Lung microvascular endothelial cell (primary cell): ENCODE data around the gene IGSF22. TPM values are rescaled to one million over a fixed set of nuclear protein-coding genes. Genes with fewer than 3 reads are reported as not detected.

ENCODE experiments used
- DNase-seq, 2 donors: peaks; one replicate each; pipeline versions ENCODE4 v3.0.0 to v3.0.0-alpha.2; 2010; ENCODE audit warnings: low read depth in 2 of 2
- total RNA-seq: library from RNA; depleted of rRNA; stranded (reverse); fragments of >200 nt; gene quantifications from 2 replicates; pipeline ENCODE4 v1.2.1, GENCODE V29; 2014

IGSF22 gene
- total RNA-seq, 1 donor from 2014 or later = under 0.01 TPM

DNA sequence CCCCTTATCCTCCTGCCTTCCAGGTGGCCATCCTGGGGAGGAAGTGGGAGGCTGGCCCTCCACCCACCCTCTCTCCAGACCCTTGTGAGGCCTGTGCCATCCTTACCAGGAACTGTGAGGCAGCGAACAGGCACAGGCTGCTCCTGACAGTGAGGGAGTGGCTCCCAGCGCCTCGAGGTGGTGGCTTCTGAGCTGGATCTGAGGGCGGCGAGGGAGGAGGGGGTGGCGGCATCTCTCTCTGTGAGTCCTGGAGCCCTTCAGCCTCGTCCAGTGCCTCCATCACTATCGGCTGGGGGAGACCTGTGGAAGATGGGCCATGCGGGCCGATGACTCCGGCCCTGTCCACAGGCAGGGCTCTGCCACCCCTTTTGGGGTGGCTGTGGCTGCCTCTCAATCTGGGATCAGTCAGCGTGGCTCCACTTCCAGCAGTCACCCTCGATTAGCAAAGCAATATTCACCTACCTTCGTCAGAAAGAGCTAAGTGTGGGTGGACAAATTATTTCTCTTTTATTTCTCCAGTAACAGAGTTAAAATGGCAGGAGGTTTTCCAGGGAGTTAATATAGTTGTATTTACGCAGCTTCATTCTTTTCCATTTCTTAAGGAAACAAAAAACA, 18.0 kb upstream of the IGSF22 start:
- DNase-seq = no peak

DNA sequence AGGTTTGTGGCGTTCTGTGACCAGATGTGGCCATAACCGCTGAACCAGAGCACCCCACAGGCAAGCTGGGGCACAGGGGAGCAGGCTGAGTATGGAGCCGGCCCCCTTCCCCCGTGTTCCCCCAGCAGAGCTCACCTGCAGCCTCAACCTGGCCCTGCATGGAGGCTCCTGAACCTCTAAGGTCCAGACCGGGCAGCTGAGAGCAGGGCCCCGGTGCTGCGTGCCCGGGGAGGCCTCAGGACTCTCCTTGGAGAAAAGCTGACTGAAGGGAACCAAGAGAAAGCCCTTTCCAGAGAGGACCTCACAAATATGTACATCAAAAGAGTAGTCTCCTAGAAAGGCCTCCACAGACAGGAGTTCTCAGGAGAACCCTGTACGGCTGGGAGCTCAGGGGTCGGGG, 17.4 kb upstream of the IGSF22 start:
- DNase-seq = no peak

DNA sequence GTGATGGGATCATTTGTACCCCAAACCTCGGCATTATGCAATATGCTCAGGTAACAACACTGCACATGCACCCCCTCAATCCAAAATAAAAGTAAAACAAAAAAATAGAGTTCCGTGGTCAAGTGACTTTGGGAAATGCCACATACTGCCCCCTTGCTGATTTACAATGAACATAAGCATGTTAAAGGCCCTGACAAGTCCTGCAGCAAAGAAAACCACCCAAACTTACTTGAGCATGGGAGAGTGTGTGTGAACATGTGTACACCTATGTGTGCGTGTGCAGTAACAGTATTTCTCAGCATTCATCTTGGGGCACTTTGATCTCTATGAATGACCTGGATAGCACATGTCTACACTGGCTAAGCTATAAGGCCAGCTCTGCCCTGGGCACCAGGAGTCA, 15.8 kb upstream of the IGSF22 start:
- no peak for DNase-seq

DNA sequence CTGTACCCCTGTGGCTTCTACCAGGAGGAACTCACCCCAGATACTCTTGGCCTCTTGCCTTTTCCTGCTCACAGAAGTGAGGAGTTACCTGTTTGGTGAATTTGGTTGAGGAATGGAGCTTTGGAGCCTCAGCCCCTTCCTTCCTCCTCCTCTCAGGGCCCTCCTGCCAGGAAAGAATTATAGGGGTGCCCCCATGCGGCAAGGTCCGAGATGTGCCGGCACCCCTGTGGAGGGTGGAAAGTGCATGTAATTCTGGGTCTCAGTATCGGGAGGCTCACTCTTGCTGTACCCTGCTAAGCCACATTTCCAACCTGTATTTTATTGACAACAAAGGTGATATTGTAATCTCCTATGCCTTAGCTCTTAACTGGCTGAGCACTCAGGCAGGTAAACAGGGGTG, 13.7 kb upstream of the IGSF22 start:
- no peak for DNase-seq

DNA sequence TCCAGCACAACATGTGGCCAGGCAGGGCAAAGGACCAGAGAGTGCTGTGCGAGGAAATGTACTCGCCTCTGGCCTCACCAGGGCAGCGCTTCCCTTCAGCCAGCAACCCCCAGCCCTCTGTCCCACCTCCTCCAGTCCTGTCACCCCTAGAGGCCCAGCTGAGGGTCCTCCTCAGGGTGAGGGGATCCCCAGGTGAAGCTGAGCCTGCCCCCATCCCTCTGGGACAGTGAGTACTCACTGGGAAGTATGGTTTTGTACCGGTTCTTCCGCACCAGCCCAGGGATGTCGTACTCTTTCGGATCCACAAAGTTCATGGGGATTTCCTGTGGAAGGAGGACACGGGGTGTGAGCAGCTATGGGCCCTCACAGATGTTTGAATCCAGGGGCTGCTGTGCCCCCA, 11.7 kb upstream of the IGSF22 start:
- DNase-seq = no peak

DNA sequence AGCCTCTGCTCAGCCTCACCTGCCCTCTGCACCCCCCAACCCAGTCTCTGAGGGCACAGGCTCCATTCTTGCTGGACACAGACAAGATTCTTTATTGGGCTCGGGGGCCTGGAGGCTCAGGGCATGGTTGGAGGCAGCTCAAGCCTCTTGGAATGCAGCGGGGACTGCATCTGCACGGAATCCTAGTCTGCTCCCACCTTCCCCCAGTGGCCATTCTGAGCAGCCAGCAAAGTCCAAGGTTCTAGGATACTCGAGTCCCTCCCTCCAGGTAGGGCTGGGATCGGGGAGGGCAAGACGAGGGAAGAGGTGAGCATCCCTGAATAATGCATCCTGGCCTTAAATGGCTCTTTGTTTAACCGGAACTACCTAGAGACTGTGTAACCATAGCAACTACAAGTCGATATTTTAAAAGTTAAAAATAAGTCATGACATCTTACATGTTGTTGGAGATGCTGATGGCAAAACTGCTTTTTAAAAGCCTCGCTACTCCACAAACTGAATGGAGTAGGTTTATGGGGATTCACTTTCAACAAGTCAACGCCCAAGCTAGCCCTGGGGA, 10.7 kb upstream of the IGSF22 start:
- no peak for DNase-seq

DNA sequence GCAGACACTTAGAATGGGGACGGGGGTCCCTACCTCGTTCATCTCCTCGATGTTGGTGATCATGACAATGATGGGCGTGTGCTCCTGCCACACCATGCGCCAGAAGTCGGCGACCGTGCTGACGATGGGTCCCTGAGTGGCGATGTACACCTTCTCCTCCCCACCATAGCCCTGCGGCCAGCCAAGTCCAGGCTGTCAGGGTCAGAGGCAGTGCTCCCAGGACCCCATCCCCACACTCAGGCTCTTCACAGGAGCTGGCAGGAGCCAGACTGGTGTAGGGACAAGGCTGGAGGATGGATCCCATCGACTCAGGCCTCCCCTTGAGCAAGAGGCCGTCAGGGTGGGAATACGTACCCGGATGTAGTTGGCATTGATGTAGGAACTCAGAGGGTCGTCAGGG, 7.2 kb upstream of the IGSF22 start:
- DNase-seq = no peak

DNA sequence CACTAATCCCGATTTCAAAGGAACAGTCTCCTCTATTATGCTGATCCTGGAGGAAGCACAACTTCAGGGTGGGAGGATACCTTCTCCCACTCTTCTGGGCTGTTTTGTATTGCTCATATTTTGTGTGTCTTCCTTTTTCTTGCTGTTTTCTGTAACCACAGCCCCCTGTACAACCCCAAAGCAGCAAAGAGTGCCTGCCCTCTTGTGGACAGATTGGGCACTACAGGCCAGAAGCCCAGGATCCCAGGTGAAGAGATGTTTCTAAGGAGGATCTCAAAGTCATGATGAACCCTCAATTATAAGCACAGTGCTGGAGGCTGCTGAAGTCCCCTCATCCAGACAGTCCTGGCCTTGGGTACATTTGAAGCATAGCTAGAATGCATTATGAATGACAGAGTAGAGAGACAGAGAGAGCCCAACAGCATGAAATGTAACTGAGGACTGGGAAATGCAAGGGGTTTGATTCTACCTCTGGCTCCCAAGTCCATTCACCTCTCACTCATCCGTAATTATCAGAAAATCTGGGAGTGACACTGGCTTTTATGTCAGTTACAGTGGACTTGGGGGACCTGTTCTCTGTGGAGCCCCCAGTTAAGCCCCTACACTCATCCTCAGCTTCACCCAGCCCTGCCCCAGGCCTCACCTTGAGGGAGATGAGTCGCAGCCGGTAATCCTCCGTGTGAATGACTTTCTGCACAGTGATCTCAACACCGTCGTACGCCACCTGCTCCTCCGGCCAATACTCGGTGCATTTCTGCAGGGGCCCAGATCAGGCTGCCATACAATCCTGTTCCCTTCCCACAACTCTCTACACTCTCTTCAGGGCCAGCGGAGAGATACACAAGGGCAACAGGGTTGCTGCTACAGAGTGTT, 6.2 kb upstream of the IGSF22 start:
- peak; percentile 44 to 59 for DNase-seq

DNA sequence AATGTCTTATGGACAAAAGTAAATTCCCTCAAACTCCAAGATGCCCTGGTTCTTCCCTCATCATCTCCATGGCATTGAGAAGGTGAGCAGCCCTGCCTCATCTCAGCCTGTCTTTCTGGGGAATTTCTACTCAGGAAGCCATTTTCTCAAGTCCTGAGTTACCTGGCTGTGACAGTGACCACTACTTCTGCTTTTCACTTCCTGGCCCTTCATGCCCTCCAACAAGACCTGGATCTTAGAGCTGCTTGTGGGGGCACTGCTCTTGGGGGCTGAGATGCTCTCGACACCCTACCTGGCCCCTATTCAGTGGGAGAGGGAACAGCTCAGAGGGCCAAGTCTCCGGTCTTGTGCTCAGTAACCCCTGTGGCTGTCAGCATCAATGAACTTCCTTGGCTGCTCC, 5.5 kb upstream of the IGSF22 start:
- no peak for DNase-seq

DNA sequence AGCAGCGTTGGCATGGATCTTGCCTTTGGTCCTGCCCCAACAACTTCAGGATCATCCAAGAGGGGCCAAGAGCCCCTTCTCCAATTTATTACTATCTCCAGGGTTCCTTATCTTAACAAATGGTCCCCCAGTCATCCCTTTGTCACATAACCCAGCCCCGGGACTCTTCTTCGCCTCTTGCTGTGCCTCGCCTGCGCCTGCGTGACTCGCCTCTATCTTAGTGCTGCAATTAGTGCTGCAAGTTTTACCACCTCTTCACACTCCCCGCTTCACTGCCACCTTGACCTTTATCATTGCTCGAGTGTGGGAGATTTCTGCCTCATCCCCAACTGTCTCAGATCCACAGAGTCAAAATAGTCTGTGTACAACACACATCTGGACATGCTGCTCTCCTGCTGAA, 4.0 kb upstream of the IGSF22 start:
- no peak for DNase-seq

DNA sequence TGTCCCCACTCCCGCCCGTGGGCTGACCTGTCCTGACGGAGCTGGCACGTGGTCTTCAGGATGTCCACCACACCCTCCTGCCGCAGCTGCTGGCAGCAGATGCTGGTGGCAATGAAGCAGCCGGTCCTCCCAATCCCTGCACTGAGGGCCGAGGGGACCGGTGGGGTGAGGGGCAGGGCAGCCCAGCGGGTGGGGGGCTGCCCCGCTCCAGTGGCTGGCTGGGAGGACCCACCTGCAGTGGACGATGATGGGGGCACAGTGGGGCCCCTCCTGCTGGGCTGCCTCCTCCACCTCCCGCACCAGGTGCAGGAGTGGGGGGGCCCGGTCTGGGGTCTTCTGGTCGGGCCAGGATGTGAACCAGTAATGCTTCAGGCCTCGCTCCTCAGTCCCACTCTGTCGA, 3.4 kb upstream of the IGSF22 start:
- no peak for DNase-seq

DNA sequence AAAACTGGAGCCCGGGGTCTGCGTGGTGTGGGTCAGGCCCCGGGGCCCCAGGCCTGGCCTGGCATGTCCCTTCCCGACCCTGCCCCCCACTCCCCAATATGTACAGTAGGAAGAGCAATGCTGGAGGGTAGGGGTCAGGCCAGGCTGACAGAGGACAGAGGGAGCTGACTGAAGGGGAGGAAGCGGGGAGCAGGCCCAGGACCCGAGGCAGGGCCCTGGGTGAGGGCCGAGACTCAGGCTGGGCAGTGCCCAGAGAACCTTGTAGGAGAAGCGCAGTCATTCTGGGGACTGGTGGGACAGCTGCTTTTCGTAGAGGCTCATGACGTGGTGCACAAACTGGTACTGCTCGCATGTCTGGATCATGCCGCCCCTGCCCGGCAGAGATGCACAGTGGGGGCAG, 2.7 kb upstream of the IGSF22 start:
- DNase-seq = no peak

DNA sequence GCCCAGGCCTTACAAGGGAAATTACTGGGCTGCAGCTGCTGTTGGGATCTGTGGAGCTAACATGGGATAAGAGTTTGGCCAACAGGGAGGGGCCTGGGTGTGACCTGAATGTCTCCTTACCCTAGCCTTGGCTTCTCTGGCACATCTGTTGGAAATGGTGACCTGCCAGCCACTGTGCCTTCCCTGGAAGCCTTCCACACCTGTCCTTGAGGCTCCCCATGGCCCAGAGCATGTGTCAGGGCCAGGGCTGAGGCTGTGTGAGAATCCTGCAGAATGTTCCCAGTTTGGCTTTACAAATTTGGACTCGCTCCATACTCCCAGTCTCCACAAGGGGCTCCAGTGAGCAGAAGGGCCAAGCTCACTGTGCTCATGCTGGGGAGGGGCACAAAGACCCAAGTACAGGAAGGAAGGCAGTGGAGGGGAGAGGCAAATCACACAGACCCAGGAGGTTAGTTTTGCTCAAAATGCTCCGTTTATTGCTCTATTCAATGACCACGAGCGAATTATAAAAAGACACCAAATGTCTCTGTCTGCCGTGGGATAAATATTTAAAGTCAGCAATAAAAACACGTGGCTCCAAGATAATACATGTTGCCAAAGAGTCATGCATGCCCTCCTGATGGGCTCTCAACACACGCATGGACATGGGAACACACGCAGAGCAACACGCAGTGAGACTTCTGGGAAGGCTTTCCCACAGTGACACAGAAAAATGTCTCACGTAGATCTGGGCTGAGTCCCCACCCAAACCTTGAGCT, 1.7 kb upstream of the IGSF22 start:
- DNase-seq = peak; percentile 25 to 51

DNA sequence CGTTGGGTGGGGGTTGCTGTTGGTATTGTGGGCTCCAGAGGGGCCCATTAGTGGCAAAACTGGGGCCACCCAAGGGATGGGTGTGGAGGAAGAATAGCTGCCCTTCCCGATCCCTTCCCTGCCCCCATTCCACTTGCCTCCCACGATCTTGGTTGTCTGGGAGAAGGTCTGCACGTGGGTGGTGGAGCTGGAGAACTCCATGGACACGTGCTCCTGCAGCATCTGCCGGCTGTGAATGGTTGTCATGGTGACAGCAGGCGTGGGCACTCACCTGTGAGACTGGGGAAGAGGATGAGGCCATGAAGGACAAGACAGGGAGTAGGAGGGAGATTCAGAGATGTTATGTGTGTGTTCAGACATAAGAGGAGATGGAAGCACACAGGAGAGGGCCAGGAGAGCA, 2.0 kb downstream of the IGSF22 start:
- DNase-seq = no peak

DNA sequence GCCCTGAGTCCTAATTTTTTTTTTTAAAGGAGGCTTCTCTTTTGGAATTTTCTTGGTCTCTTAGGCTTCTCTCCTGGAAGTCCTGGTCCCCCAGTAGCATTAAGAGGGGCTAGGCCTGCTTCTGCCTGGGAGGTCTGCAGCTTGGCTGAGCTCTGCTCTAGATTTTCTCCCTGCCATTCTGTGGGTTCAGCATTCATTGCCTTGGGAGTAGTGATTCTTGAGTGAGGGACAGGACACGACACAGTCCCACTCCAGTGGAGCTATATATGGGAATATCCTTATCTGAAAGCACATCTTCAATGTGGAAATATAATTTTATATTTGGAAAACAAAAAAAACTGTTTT, 3.7 kb downstream of the IGSF22 start:
- DNase-seq = no peak

DNA sequence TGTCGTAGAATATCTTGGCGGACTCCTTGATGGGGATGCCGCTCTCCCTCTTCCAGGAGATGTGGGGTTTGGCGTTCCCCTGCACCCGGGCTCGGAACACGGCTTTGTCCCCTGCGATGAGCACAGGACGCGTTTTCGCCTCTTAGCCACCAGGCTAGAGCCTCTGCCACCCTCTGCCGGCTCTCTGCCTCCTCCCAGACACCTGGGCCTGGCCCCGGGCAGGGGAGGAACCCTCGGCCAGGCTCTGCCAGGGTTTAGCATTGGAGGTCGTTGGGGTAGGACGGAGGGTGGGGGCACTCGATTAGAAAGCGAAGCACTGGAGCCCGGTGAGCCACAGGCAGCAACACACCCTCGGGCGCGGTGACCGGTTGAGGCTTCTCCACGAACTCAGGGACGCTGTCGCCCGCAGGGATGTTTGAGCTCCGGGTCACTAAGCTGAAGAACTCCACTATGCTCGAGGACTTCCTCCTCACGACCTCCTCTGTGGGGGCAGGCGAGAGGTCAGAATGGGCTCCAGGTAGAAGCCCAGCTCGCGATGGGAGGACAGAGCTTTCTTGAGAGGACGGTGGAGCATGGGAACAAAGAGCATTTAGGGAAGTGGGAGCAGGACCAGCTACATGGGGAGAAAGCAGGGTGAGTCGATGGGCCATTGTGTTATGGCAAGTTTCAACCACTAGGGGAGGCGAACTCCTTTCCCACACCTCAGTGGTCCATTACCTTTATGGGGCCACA, 4.3 kb downstream of the IGSF22 start:
- DNase-seq = peak; percentile 55 to 56

DNA sequence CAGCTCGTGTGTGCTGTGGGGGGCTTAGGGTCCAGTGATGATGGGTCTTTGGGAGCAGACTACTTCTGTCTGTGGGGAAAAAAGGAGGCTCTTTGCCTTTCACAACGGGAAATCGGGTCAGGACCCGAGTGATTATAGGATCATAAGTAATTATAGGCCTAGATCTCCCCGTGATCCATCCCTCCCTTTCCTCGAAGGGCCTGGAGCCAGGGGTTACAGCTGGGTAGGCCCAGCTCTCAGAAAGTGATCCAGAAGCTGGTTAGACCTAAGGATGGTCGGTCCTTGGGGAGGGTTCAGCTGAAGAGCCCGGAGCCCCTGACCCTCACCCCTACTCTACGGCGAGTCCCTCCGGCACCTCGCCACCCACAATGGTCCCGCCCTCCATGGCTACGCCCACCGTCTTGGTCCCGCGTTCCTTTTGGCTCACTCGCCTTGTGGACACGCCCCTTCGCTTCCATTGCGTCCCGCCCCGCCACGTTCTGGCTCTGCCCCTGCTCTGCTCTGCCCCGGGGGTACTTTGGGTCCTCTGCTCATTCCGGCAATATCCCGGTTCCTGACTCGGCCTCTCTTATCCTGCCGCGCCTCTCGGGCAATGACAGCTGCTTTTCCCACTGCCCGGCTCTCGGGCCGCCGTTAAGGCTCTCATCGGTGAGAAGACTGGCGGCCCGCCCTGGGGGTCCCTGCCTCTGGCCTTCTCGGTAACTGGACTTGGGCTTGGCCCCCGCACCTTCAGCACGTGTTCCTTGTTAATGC, 5.0 kb downstream of the IGSF22 start:
- DNase-seq = peak; percentile 37 to 60

DNA sequence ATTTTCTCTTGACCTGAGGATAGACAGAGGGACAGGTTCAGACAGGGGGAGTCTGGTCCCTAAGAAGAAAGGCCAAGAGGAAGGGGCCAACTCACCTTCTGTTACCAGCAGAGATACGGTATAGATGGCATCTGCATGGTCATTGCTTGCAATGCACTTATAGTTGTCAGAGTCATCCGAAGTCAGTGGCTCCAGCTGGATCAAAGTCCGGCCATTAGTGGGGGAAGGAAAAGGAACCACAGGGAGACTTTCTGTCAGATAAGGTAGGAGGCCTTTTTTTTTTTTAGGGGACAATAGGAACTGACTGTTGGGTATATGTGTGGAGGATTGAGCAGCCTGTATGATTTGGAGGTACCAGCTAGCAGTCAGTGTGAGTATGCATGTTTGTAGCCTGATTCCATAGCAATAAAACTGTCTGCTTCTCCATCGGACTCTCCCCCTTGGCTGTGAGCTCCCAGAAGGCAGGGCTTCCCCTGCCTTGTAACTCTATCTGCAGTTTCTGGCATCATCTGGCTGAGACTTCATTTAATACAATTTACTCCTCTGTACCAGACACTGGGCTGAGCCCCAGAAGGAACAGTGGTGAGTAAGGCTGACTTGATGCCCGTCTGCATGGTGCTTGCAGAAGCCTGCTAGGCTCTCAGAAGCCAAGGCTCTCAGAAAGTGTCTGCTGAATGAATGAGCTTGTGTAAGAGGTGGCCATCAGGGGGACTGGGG, 5.7 kb downstream of the IGSF22 start:
- no peak for DNase-seq

DNA sequence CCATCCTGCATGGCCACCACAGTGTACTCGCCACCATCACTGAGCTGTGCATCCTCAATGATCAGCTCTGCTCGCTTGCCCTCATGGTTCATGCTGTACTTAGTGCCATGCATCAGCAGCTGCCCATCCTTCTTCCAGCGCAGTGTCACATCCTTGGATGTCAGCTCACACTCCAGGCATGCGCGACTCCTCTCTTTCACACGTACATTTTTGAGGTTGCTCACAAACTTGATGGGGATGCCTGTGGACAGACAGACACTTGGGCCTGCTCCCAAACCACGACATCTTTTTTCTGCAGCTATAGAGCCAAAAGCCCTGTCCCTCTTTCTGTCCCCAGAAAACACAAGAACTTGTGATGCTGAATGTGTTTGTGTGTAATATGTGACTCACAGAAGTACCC, 10.5 kb downstream of the IGSF22 start:
- DNase-seq = no peak

DNA sequence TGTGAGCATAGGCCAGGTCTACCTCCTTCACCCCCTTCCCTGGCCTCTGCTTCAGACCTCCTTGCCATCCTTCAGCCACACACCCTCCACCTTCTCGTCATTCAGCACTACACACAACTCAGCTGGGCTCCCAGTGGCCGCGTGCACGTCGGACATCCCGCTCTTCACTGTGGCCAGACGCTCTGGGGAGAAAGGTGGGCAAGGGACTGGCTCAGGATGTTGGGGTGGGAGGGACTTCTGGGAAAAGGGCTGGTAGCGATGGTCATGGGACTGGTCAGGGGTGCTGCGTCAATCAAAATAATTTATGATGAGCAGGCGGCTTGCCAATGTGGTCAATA, 11.6 kb downstream of the IGSF22 start:
- DNase-seq = no peak
